HG02840 (cell line): ENCODE measurements around the gene PCDHGA6.

Source experiments
- ATAC-seq: cut with Tn5 transposase; IDR thresholded peaks from one replicate; pipeline ENCODE4 v1.9.1; 2021; ENCODE audit warnings: mild to moderate bottlenecking, moderate library complexity, moderate number of reproducible peaks; ENCODE audit not compliant: unreplicated experiment, low FRiP score

Gene PCDHGA6

DNA sequence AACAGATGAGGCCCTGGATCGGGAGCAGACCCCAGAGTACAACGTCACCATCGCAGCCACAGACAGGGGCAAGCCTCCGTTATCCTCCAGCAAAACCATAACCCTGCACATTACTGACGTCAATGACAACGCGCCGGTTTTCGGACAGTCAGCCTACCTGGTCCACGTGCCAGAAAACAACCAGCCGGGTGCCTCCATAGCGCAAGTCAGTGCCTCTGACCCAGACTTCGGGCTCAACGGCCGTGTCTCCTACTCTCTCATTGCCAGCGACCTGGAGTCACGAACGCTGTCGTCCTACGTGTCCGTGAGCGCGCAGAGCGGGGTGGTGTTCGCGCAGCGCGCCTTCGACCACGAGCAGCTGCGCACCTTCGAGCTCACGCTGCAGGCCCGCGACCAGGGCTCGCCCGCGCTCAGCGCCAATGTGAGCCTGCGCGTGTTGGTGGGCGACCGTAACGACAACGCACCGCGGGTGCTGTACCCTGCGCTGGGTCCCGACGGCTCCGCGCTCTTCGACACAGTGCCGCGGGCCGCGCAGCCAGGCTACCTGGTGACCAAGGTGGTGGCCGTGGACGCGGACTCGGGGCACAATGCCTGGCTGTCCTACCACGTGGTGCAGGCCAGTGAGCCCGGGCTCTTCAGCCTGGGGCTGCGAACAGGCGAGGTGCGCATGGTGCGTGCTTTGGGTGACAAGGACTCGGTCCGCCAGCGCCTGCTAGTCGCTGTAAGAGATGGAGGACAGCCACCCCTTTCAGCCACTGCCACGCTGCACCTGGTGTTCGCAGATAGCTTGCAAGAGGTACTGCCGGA lies 45.6 kb downstream of the PCDHGA6 start:
- no peak for ATAC-seq

- no peak for ATAC-seq
Observed at GRCh38 chr5:141420855-141421488, 47.3 kb downstream of the PCDHGA6 start, which contains the start of gene PCDHGA11. PCDHGA11 (plus strand) TSS chr5:141421051; CDS start chr5:141421228, 177 bp downstream.

DNA sequence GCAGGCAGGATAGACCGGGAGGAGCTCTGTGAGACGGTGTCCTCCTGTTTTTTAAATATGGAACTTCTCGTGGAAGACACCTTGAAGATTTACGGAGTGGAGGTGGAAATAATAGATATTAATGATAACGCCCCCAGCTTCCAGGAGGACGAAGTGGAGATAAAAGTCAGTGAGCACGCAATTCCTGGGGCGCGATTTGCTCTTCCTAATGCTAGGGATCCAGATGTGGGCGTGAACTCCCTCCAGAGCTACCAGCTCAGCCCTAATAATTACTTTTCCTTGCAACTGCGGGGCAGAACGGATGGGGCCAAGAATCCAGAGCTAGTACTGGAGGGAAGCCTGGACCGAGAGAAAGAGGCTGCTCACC lies 47.8 kb downstream of the PCDHGA6 start:
- ATAC-seq, result no peak

GRCh38 chr5:141422742-141423291 lies 49.1 kb downstream of the PCDHGA6 start:
- ATAC-seq, result no peak

GRCh38 chr5:141427783-141428426 lies 54.2 kb downstream of the PCDHGA6 start:
- ATAC-seq, result no peak
